Left lung (tissue), 10 donors: ENCODE results near the gene ELP6. TPM values are rescaled to one million over a fixed set of nuclear protein-coding genes. Genes with fewer than 3 reads are reported as not detected.

Source experiments
- ATAC-seq: fragments of 200-7000 bp; cut with Tn5 transposase; one replicate; pipeline ENCODE4 v1.9.1; 2020; ENCODE audit warnings: moderate library complexity
- DNase-seq, 4 donors: peaks; one replicate each; pipeline ENCODE4 v3.0.0-alpha.2; 2013 to 2020
- H3K27ac ChIP-seq, 2 donors: fragments of 200-600 bp; sonication (generic) in 1 of 2; one replicate each; pipeline versions ENCODE4 v1.5.0 to v1.8.0; 2020 to 2021
- H3K27me3 ChIP-seq, 2 donors: fragments of 200-600 bp; sonication (generic) in 1 of 2; one replicate each; pipeline versions ENCODE4 v1.5.0 to v1.8.0; 2020 to 2021
- H3K36me3 ChIP-seq, 2 donors: fragments of 200-600 bp; sonication (generic) in 1 of 2; one replicate each; pipeline versions ENCODE4 v1.5.0 to v1.8.0; 2020 to 2021
- H3K4me1 ChIP-seq, 2 donors: fragments of 200-600 bp; one replicate each; pipeline ENCODE4 v1.8.0; 2021
- H3K4me3 ChIP-seq, 2 donors: fragments of 200-600 bp; sonication (generic) in 1 of 2; one replicate each; pipeline versions ENCODE4 v1.5.0 to v1.8.0; 2020 to 2021; ENCODE audit warnings: mild to moderate bottlenecking in 1 of 2
- H3K9me3 ChIP-seq, 2 donors: fragments of 200-600 bp; sonication (generic) in 1 of 2; one replicate each; pipeline versions ENCODE4 v1.5.0 to v1.8.0; 2020 to 2021
- CTCF ChIP-seq, 2 donors: fragments of 200-600 bp; sonication (generic) in 1 of 2; IDR thresholded peaks; one replicate each; pipeline versions ENCODE4 v1.5.0 to v1.8.0; 2021; ENCODE audit warnings: antibody characterized with exemption in 2 of 2
- intact Hi-C, 2 donors: fragments of 100-400 bp; cut with DNase I; formaldehyde crosslinking; loops; one replicate each; pipeline versions ENCODE4 v1.11.2 to v1.14.2; 2022
- polyA plus RNA-seq, 6 donors: library from polyadenylated mRNA; unstranded; fragments of 120-200 nt; gene quantifications; one replicate each; pipeline ENCODE4 v1.2.1, GENCODE V29; 2013; ENCODE audit not compliant: insufficient read length in 6 of 6
- total RNA-seq, 2 donors: library from RNA; stranded (reverse); fragmentation: NEBNext Ultra II Directional; extraction: Animal tissue kit (Norgen Biotek cat#: 25700); gene quantifications; one replicate each; pipeline ENCODE4 v1.2.1, GENCODE V29; 2021
- donor health status: DM: no; HTN: yes; CAD: no.
- donor health status: DM: no; HTN: no; CAD: no.

The ELP6 gene
- total and polyA plus RNA-seq, 8 donors = 25.7 to 47.5 (median 44.3) TPM

DNA sequence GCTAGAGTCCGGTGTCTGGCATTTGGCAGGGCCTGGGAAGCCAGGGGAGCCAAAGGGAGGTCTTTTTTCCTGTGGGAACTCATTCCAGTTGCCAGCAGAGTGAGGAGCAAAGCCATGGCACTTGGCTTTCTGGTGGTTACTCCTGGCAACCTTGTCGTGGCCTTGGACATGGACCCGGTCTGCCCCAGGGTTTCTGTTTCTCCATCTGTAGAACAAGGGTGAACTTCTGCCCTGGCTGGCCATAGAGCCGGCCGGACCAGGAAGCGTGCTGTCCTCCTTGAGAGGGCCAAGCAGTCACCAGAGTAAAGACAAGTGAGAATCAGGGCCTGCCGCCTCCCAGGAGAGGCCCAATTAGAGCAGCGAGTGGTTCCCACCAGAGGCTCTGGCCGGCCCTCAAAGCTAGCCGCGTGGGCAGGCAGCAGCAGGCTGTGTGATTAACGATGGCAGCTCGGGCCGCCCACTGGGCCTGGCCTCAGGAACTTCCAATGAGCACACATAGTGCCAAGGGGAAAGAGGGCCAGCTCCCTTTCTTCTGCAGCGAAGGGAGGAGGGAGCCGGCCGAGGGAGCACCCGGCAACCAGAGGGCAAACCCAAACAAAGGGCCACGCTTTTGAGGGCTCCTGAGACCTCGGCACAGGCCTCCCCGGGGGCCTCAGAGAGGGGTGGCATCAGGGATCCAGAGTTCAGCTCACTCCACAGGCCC lies 29.1 kb upstream of the ELP6 start:
- no peaks in the 10 kb centered on the region for H3K36me3 ChIP-seq
- no peaks in the 10 kb centered on the region for H3K9me3 ChIP-seq
- intact Hi-C loops = no loop called here
- no peak overlapping the region for H3K27ac ChIP-seq
- DNase-seq = peak in 2 of 4 donors; percentile 21 to 37
- no peaks in the 10 kb centered on the region for H3K27me3 ChIP-seq
- no peaks in the 10 kb centered on the region for H3K4me1 ChIP-seq
- no peak overlapping the region for H3K4me3 ChIP-seq
- ATAC-seq = peak; percentile 71
- TF ChIP-seq CTCF (IDR thresholded peaks at IDR 0.05) = no peak

DNA sequence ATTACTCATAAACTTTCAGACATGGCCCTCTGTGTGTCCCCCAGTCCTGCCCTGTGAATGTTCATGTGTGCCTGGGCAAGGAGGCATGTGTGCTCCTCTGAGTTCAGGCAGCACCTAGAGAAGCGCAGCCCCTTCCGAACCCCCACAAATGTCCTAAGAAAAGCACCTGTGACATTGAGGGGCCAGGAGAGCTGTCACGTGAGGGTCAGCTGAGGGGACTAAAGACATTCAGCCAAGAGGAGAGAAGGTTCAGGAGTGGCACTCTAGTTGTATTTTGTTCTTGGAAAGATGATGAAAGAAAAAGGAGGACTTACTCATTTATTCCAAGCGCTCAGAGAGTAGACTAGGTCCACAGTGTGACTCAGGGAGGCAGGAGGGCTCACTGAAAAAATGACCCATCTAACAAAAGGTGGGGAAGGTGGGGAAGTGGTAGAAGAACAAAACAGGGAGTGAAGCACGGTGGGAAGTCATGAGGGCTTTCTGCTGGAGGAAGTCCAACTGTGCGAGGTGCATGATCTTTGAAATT lies 28.1 kb upstream of the ELP6 start:
- no peak for TF ChIP-seq CTCF (IDR thresholded peaks at IDR 0.05)
- no peaks in the 10 kb centered on the region for H3K36me3 ChIP-seq
- H3K27me3 ChIP-seq = no peaks in the 10 kb centered on the region
- no peak overlapping the region for H3K4me3 ChIP-seq
- intact Hi-C loops = no loop called here
- no peak for ATAC-seq
- H3K27ac ChIP-seq = no peak overlapping the region
- no peaks in the 10 kb centered on the region for H3K9me3 ChIP-seq
- no peaks in the 10 kb centered on the region for H3K4me1 ChIP-seq
- no peak for DNase-seq

- no peak for TF ChIP-seq CTCF (IDR thresholded peaks at IDR 0.05)
- no peaks in the 10 kb centered on the region for H3K27me3 ChIP-seq
- H3K27ac ChIP-seq = no peak overlapping the region
- H3K4me3 ChIP-seq = no peak overlapping the region
- H3K36me3 ChIP-seq = no peaks in the 10 kb centered on the region
- no peak for ATAC-seq
- no peaks in the 10 kb centered on the region for H3K9me3 ChIP-seq
- no peaks in the 10 kb centered on the region for H3K4me1 ChIP-seq
- no peak for DNase-seq
- intact Hi-C loops = no loop called here
Measured at GRCh38 chr3:47540281-47540680, 26.8 kb upstream of the ELP6 start.

- no peaks in the 10 kb centered on the region for H3K36me3 ChIP-seq
- no peak for TF ChIP-seq CTCF (IDR thresholded peaks at IDR 0.05)
- intact Hi-C loops = no loop called here
Measured at GRCh38 chr3:47536967-47537366, 23.5 kb upstream of the ELP6 start.

DNA sequence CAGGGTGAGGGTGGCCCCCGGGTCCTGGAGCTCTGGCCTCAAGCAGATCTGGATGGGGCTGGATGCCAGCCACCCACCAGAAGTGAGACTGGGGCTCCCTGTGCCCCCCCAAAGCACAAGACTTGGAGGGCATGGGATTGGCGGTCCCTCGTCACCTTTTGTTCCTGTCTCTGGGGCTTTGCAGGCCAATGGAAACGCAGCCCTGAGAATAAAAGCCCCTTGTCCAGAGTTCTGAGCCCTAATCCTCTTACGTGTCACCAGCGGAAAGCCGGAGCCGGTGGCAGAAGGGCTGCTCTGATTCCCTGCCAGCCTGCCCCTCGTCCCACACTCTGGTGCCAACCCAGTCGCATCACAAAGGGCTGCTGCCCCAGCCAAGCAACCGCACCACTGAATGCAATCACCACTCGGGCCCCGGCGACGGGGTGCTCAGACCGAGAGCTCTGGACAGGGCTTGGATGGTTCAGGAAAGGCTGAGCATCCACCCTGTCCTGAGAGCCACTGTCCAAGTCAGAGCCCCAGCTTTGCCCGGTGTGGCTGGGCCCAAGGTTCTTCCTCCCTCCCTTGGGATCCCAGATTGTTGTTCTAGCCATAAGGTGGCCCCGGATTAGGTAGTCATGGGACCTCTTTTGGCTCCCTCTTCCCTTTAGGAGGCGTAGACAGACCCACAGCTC lies 22.8 kb upstream of the ELP6 start:
- Histone ChIP-seq H3K9me3 (no peaks in the 10 kb centered on the region), H3K4me1 (no peaks in the 10 kb centered on the region), H3K36me3 (no peaks in the 10 kb centered on the region), H3K27me3 (no peaks in the 10 kb centered on the region), H3K4me3 (no peak overlapping the region), H3K27ac (no peak overlapping the region)
- no peak for ATAC-seq
- no peak for DNase-seq
- TF ChIP-seq CTCF (IDR thresholded peaks at IDR 0.05) = no peak
- intact Hi-C loops = no loop called here

More at GRCh38 chr3:47536967-47537366, 23.5 kb upstream of the ELP6 start:
- Histone ChIP-seq H3K27me3 (no peaks in the 10 kb centered on the region), H3K27ac (no peak overlapping the region), H3K9me3 (no peaks in the 10 kb centered on the region), H3K4me3 (no peak overlapping the region), H3K4me1 (no peaks in the 10 kb centered on the region)
- no peak for ATAC-seq
- DNase-seq = no peak
